GM12878 (cell line): Measurements from ENCODE around the gene GEMIN5. TPM values are rescaled to one million over a fixed set of nuclear protein-coding genes. Genes with fewer than 3 reads are reported as not detected.
"Not testable (repeated sequence)": the region's sequence is repeated elsewhere in the genome, so short reads cannot be mapped to it uniquely, and the experiment has no call there.

ENCODE experiments used
- ATAC-seq: fragments of 200-7000 bp; cut with Tn5 transposase; 3 replicates; pipeline ENCODE4 v1.9.1; 2020; ENCODE audit warnings: mild to moderate bottlenecking, moderate library complexity
- BruUV-seq: library from RNA; stranded (reverse); fragments of 400-500 nt; replicated peaks from 2 replicates; lab custom pipeline; 2021; lab: Mats Ljungman, UMichigan
- CTCF ChIA-PET: fragments of 300-600 bp; sonication (Branson Sonifier 250); formaldehyde crosslinking; extraction: SDS; loops from one replicate; lab custom pipeline; 2021; ENCODE audit warnings: inconsistent platforms; lab: Yijun Ruan, JAX
- POLR2A ChIA-PET: fragments of 350-600 bp; formaldehyde crosslinking; extraction: SDS; loops from one replicate; lab custom pipeline; 2021; ENCODE audit warnings: inconsistent platforms; lab: Charles Lee
- RAD21 ChIA-PET: fragments of 300-600 bp; sonication (Branson Sonifier 250); formaldehyde crosslinking; loops from one replicate; lab custom pipeline; 2023; ENCODE audit warnings: antibody characterized with exemption; ENCODE audit not compliant: unreplicated experiment; lab: Charles Lee
- SMC1A ChIA-PET: fragments of 300-600 bp; sonication (Branson Sonifier 250); formaldehyde crosslinking; loops from one replicate; lab custom pipeline; 2023; ENCODE audit not compliant: unreplicated experiment, uncharacterized antibody; lab: Charles Lee
- DNase-seq: peaks from one replicate; pipeline ENCODE4 v3.0.0-alpha.2; 2011; ENCODE audit warnings: low read depth, low spot score
- FAIRE-seq: peaks from 3 replicates; lab custom pipeline; 2011; peaks lifted over from hg19 to GRCh38; lab: Jason Lieb, UNC
- H2AFZ ChIP-seq: 2 replicates; pipeline ENCODE4 v1.6.0; 2011; ENCODE audit warnings: low read depth, low read length, control low read depth; ENCODE audit not compliant: control insufficient read depth
- H3K27ac ChIP-seq: 2 replicates; pipeline ENCODE4 v1.5.1; 2011; ENCODE audit warnings: control low read depth; ENCODE audit not compliant: control insufficient read depth, insufficient read depth
- H3K27me3 ChIP-seq, 2 experiments: replicated peaks in 1 of 2; 2 replicates each; pipeline versions ENCODE4 v1.6.0 to v1.6.1; 2011; ENCODE audit warnings: low read length in 1 of 2; ENCODE audit not compliant: control insufficient read depth in 2 of 2, insufficient read depth in 2 of 2
- H3K36me3 ChIP-seq, 2 experiments: 2 replicates each; pipeline ENCODE4 v1.5.1; 2011; ENCODE audit warnings: low read length in 1 of 2; ENCODE audit not compliant: control insufficient read depth in 2 of 2, insufficient read depth in 2 of 2
- H3K4me1 ChIP-seq: 2 replicates; pipeline ENCODE4 v1.6.1; 2011; ENCODE audit warnings: mild to moderate bottlenecking, low read length, moderate library complexity, mixed read lengths; ENCODE audit not compliant: control insufficient read depth, insufficient read depth
- H3K4me2 ChIP-seq: 2 replicates; pipeline ENCODE4 v1.6.0; 2011; ENCODE audit warnings: control low read depth; ENCODE audit not compliant: control insufficient read depth, insufficient read depth
- H3K4me3 ChIP-seq: fragments of 200-600 bp; sonication (generic); 2 replicates; pipeline ENCODE4 v1.5.1; 2016
- H3K79me2 ChIP-seq: 2 replicates; pipeline ENCODE4 v1.6.0; 2011; ENCODE audit warnings: low read length; ENCODE audit not compliant: control insufficient read depth, insufficient read depth
- H3K9ac ChIP-seq: 2 replicates; pipeline ENCODE4 v1.8.0; 2011; ENCODE audit warnings: low read length, control low read depth, mixed read lengths; ENCODE audit not compliant: control insufficient read depth, insufficient read depth
- H3K9me3 ChIP-seq: replicated peaks from 3 replicates; pipeline ENCODE4 v1.5.1; 2011; ENCODE audit warnings: mild to moderate bottlenecking, low read length; ENCODE audit not compliant: control insufficient read depth, insufficient read depth
- H4K20me1 ChIP-seq: 2 replicates; pipeline ENCODE4 v1.6.0; 2011; ENCODE audit not compliant: control insufficient read depth, insufficient read depth
- CREB1 ChIP-seq: IDR thresholded peaks from 2 replicates; pipeline ENCODE4 v1.6.1; 2012; ENCODE audit warnings: low read depth, mild to moderate bottlenecking, inconsistent platforms
- ETV6 ChIP-seq, 2 experiments: fragments of 450-650 bp in 1 of 2; IDR thresholded peaks in 1 of 2; conservative IDR thresholded peaks in 1 of 2; 2 replicates each; pipeline ENCODE4 v1.6.1; 2014; ENCODE audit warnings: antibody characterized with exemption in 1 of 2, borderline replicate concordance in 1 of 2, low read depth in 1 of 2, mild to moderate bottlenecking in 1 of 2, moderate library complexity in 1 of 2
- IRF4 ChIP-seq: IDR thresholded peaks from 2 replicates; pipeline ENCODE4 v1.6.1; 2011; ENCODE audit warnings: low read depth, low read length
- NFYB ChIP-seq: IDR thresholded peaks from 2 replicates; pipeline ENCODE4 v1.6.1; 2011; ENCODE audit warnings: low read depth, mild to moderate bottlenecking, low read length, improper control_type of control experiment, moderate library complexity; ENCODE audit not compliant: insufficient read depth
- STAT1 ChIP-seq: fragments of 450-650 bp; conservative IDR thresholded peaks from 2 replicates; pipeline ENCODE4 v1.6.1; 2014; ENCODE audit warnings: antibody characterized with exemption, mild to moderate bottlenecking
- ZNF384 ChIP-seq: IDR thresholded peaks from 2 replicates; pipeline ENCODE4 v1.6.1; 2012; ENCODE audit warnings: low read depth, mild to moderate bottlenecking, low read length, improper control_type of control experiment, borderline replicate concordance
- WGBS: methylation state at CpG from one replicate; pipeline ENCODE4 v1.1.6; 2016; ENCODE audit warnings: low lambda C conversion rate; ENCODE audit not compliant: insufficient replicate concordance, insufficient coverage; ENCODE audit errors: missing lambda C conversion rate; 5-methylcytosine and 5-hydroxymethylcytosine counted together
- in situ Hi-C: fragments of 300-500 bp; cut with MboI; formaldehyde crosslinking; loops from 9 replicates; pipeline ENCODE4 v1.14.3; 2018; ENCODE audit warnings: mixed read lengths
- intact Hi-C: fragments of 100-400 bp; cut with micrococcal nuclease; formaldehyde crosslinking; loops from one replicate; pipeline ENCODE4 v1.14.2; 2022; ENCODE audit not compliant: unreplicated experiment
- polyA plus RNA-seq, 11 experiments: library from polyadenylated mRNA; depleted of rRNA in 4 of 11; unstranded in 6 of 11; stranded (reverse) in 5 of 11; fragments of >200 nt; fragmentation: Nextera tagmentation in 4 of 11; fragmentation: Illumina TruSeq in 1 of 11; extraction: Ambion mirVana in 4 of 11; extraction: Trizol in 1 of 11; gene quantifications; 1 replicate in 1 of 11; 2 replicates in 10 of 11; pipeline versions ENCODE4 v1.2.1 to v1.2.3, GENCODE V29; 2011 to 2016; ENCODE audit warnings: inconsistent platforms in 2 of 11, missing spikeins in 2 of 11, low read depth in 1 of 11
- total RNA-seq, 4 experiments: library from RNA; depleted of rRNA in 3 of 4; stranded (reverse); fragments of >200 nt in 3 of 4; fragmentation: Illumina TruSeq in 1 of 4; extraction: Trizol in 1 of 4; gene quantifications; 2 replicates each; pipeline versions ENCODE4 v1.2.1 to v1.2.3, GENCODE V29; 2013 to 2021
- TF ChIP-seq, protein P1 (sequence below): fragments of 450-650 bp; formaldehyde crosslinking; IDR thresholded peaks from 2 replicates; pipeline ENCODE4 v1.5.0; 2022; ENCODE audit warnings: mild to moderate bottlenecking, missing genetic modification characterization

The GEMIN5 gene
- total and polyA plus RNA-seq, 10 of the 15 experiments (the other 5 are each of a cell fraction or from before 2014, with no cell fraction given), result 6.3 to 29.8 (median 23.3) TPM

DNA sequence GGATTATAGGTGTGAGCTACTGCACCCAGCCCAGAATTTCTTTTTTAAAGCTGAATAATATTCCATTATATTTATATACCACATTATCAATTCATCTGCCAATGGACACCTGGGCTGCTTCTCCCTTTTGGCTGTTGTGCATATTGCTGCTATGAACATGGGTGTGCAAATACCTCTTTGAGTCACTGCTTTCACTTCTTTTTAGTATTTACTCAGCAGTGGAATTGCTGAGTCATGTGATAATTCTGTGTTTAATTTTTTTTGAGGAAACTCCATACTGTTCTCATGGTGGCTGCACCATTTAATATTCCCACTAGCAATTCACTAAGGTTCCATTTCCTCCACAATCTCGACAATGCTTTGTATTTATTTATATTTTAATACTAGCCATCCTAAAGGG is 39.4 kb upstream of the GEMIN5 start (continued):
- TF ChIP-seq, protein P1, sequence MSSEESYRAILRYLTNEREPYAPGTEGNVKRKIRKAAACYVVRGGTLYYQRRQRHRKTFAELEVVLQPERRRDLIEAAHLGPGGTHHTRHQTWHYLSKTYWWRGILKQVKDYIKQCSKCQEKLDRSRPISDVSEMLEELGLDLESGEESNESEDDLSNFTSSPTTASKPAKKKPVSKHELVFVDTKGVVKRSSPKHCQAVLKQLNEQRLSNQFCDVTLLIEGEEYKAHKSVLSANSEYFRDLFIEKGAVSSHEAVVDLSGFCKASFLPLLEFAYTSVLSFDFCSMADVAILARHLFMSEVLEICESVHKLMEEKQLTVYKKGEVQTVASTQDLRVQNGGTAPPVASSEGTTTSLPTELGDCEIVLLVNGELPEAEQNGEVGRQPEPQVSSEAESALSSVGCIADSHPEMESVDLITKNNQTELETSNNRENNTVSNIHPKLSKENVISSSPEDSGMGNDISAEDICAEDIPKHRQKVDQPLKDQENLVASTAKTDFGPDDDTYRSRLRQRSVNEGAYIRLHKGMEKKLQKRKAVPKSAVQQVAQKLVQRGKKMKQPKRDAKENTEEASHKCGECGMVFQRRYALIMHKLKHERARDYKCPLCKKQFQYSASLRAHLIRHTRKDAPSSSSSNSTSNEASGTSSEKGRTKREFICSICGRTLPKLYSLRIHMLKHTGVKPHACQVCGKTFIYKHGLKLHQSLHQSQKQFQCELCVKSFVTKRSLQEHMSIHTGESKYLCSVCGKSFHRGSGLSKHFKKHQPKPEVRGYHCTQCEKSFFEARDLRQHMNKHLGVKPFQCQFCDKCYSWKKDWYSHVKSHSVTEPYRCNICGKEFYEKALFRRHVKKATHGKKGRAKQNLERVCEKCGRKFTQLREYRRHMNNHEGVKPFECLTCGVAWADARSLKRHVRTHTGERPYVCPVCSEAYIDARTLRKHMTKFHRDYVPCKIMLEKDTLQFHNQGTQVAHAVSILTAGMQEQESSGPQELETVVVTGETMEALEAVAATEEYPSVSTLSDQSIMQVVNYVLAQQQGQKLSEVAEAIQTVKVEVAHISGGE, result no peak
- TF ChIP-seq IRF4, result 0 out of 2 replicates have a peak, but pooled peaks have one; percentile 39
- TF ChIP-seq STAT1, result no peak
- no peak for TF ChIP-seq CREB1
- TF ChIP-seq ZNF384, result no peak
- TF ChIP-seq ETV6 (conservative IDR thresholded peaks at IDR 0.05 in 1 of 2, IDR thresholded peaks at IDR 0.05 in 1 of 2; ENCODE audit: borderline replicate concordance in 1 of 2, low read depth in 1 of 2), result no peak

DNA sequence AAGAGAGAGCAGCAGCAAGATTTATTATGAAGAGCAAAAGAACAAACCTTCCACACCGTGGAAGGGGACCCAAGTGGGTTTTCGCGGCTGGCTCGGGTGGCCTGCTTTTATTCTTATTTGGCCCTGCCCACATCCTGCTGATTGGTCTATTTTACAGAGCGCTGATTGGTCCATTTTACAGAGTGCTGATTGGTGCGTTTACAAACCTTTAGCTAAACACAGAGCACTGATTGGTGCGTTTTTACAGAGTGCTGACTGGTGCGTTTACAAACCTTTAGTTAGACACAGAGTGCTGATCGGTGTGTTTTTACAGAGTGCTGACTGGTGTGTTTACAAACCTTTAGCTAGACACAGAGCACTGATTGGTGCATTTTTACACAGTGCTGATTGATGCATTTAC is 38.1 kb upstream of the GEMIN5 start:
- BruUV-seq, in situ Hi-C loops, SMC1A ChIA-PET: not testable (repeated sequence)

More for the DNA sequence above, 38.1 kb upstream of the GEMIN5 start:
- RAD21 ChIA-PET, H3K9ac ChIP-seq, H3K79me2 ChIP-seq, DNase-seq, H2AFZ ChIP-seq, H3K36me3 ChIP-seq, H4K20me1 ChIP-seq, H3K27me3 ChIP-seq, H3K27ac ChIP-seq, H3K9me3 ChIP-seq, ATAC-seq, H3K4me3 ChIP-seq, H3K4me1 ChIP-seq, H3K4me2 ChIP-seq, FAIRE-seq: not testable (repeated sequence)
- 0 out of 2 replicates have a peak, but pooled peaks have one; percentile 63 for TF ChIP-seq NFYB
- 96% methylated on average over 9 of the region's 9 CpGs for WGBS
- intact Hi-C loops, result loop anchor here (10.0 kb wide), 1 partner anchor 169 kb away; no protein-coding TSS in a partner anchor
- ChIA-PET CTCF (interaction anchor here (1.2 kb wide), 1 partner anchor 8 kb away, joined by 6 read pairs; no protein-coding TSS in a partner anchor), POLR2A (interaction anchor here (0.6 kb wide), 1 partner anchor 23 kb away, joined by 4 read pairs; no protein-coding TSS in a partner anchor)
